Muscle of arm (tissue), 12 donors: ENCODE data around the gene NBEAL1. TPM values are rescaled to one million over a fixed set of nuclear protein-coding genes. Genes with fewer than 3 reads are reported as not detected.
A peak's percentile ranks its signal among the peaks of the same experiment; 100 is the strongest.
"Not testable (repeated sequence)": the region's sequence is repeated elsewhere in the genome, so short reads cannot be mapped to it uniquely, and the experiment has no call there.

Experiments
- DNase-seq: peaks from one replicate; pipeline ENCODE4 v3.0.0-alpha.2; 2013
- polyA plus RNA-seq, 12 donors: library from polyadenylated mRNA; unstranded; fragments of 120-200 nt; gene quantifications; one replicate each; pipeline ENCODE4 v1.2.1, GENCODE V29; 2013; ENCODE audit not compliant: insufficient read length in 12 of 12

Gene NBEAL1
- polyA plus RNA-seq, 12 donors, result 5.8 to 9.4 (median 6.9) TPM; not detected in 1

GRCh38 chr2:203225423-203226039, 210.9 kb downstream of the NBEAL1 start:
- DNase-seq, result no peak

- not testable (repeated sequence) for DNase-seq
These were observed 215.0 kb downstream of the NBEAL1 start for GRCh38 chr2:203229674-203230073.

- DNase-seq, result no peak
These were observed 222.9 kb downstream of the NBEAL1 start for GRCh38 chr2:203237346-203238238.

GRCh38 chr2:203238292-203238703, 223.6 kb downstream of the NBEAL1 start:
- DNase-seq, result no peak

GRCh38 chr2:203238704-203239526, 224.2 kb downstream of the NBEAL1 start, which contains the start of gene CYP20A1:
TSS of gene CYP20A1 (plus strand) at chr2:203239018. CDS start at chr2:203239063, 45 bp downstream.
- DNase-seq, result peak; percentile 97

- DNase-seq, result no peak
These were observed 225.8 kb downstream of the NBEAL1 start for GRCh38 chr2:203240491-203240890.

- no peak for DNase-seq
These were observed 227.8 kb downstream of the NBEAL1 start for GRCh38 chr2:203242518-203242917.

GRCh38 chr2:203246646-203247045, 232.0 kb downstream of the NBEAL1 start:
- no peak for DNase-seq

- no peak for DNase-seq
These were observed 238.1 kb downstream of the NBEAL1 start for GRCh38 chr2:203252818-203253217.

GRCh38 chr2:203253422-203254095, 238.9 kb downstream of the NBEAL1 start:
- DNase-seq, result not testable (repeated sequence)

GRCh38 chr2:203261326-203262159, 246.9 kb downstream of the NBEAL1 start:
- no peak for DNase-seq

Other genes with a start within 250 kb of the NBEAL1 start
- 10 to 100 TPM in 8 of 12 donors, 1 to 10 TPM in 3, not detected in 1; 8.6 to 21.9 (median 13.1) TPM for gene ICA1L, start 143.1 kb upstream of the NBEAL1 start, polyA plus RNA-seq
- 10 to 100 TPM in 11 of 12 donors, not detected in 1; 21.6 to 89.9 (median 71.4) TPM for gene WDR12, start 103.2 kb upstream of the NBEAL1 start, polyA plus RNA-seq
- 10 to 100 TPM in 7 of 12 donors, 1 to 10 TPM in 4, not detected in 1; 5.9 to 18.2 (median 11.5) TPM for gene CARF, start 102.6 kb upstream of the NBEAL1 start, polyA plus RNA-seq
- gene CYP20A1, start 224.1 kb downstream of the NBEAL1 start, polyA plus RNA-seq, result 10 to 100 TPM in 10 of 12 donors, 1 to 10 TPM in 1, not detected in 1; 9.3 to 19.1 (median 13.9) TPM